H1 (cell line): ENCODE data around the gene DDA1. TPM values are rescaled to one million over a fixed set of nuclear protein-coding genes. Genes with fewer than 3 reads are reported as not detected.

ENCODE experiments used
- CTCF ChIA-PET: fragments of 300-600 bp; sonication (Branson Sonifier 250); formaldehyde crosslinking; loops from one replicate; lab custom pipeline; 2021; ENCODE audit not compliant: partially characterized antibody; lab: Charles Lee
- POLR2A ChIA-PET: fragments of 300-600 bp; sonication (Branson Sonifier 250); formaldehyde crosslinking; loops from one replicate; lab custom pipeline; 2021; ENCODE audit warnings: inconsistent platforms; ENCODE audit not compliant: partially characterized antibody; lab: Charles Lee
- DNase-seq, 2 experiments: peaks; one replicate each; pipeline versions ENCODE4 v3.0.0 to v3.0.0-alpha.2; 2010 to 2022; ENCODE audit warnings: low spot score in 2 of 2, low read depth in 1 of 2, mixed read lengths in 1 of 2
- FAIRE-seq: peaks from 2 replicates; lab custom pipeline; 2011; peaks lifted over from hg19 to GRCh38; lab: Jason Lieb, UNC
- H2AFZ ChIP-seq: 2 replicates; pipeline ENCODE4 v1.8.1; 2012; ENCODE audit warnings: low read length, inconsistent platforms
- H2AK5ac ChIP-seq: 2 replicates; pipeline ENCODE4 v1.6.1; 2013; ENCODE audit warnings: low read depth, low read length
- H2BK120ac ChIP-seq: replicated peaks from 2 replicates; pipeline ENCODE3; 2013; ENCODE audit warnings: low read depth, low read length, inconsistent platforms
- H2BK12ac ChIP-seq: 2 replicates; pipeline ENCODE4 v1.6.1; 2013; ENCODE audit warnings: low read depth, low read length
- H2BK15ac ChIP-seq: 2 replicates; pipeline ENCODE4 v1.6.1; 2013; ENCODE audit warnings: low read length
- H2BK20ac ChIP-seq: 2 replicates; pipeline ENCODE4 v1.6.1; 2013; ENCODE audit warnings: low read length
- H2BK5ac ChIP-seq: 2 replicates; pipeline ENCODE4 v1.6.1; 2013; ENCODE audit warnings: low read depth, low read length
- H3K14ac ChIP-seq: 2 replicates; pipeline ENCODE4 v1.6.1; 2013; ENCODE audit warnings: inconsistent platforms; ENCODE audit not compliant: insufficient read length
- H3K18ac ChIP-seq: 2 replicates; pipeline ENCODE4 v1.6.1; 2013; ENCODE audit warnings: low read length; ENCODE audit errors: extremely low read depth
- H3K23ac ChIP-seq: 2 replicates; pipeline ENCODE4 v1.6.1; 2013; ENCODE audit warnings: inconsistent platforms; ENCODE audit not compliant: insufficient read length
- H3K23me2 ChIP-seq: 2 replicates; pipeline ENCODE4 v1.6.1; 2013; ENCODE audit warnings: low read depth, low read length
- H3K27ac ChIP-seq: 2 replicates; pipeline ENCODE4 v1.6.1; 2011; ENCODE audit warnings: low read depth, low read length, inconsistent platforms
- H3K27me3 ChIP-seq, 4 experiments: replicated peaks in 1 of 4; 1 replicate in 1 of 4; 2 replicates in 3 of 4; pipeline versions ENCODE4 v1.6.1 to v1.8.1; 2011 to 2013; ENCODE audit warnings: low read length in 3 of 4, mild to moderate bottlenecking in 3 of 4, inconsistent platforms in 2 of 4, mixed read lengths in 2 of 4, moderate library complexity in 1 of 4; ENCODE audit not compliant: control insufficient read depth in 3 of 4, insufficient read depth in 3 of 4; ENCODE audit errors: extremely low read depth in 1 of 4
- H3K36me3 ChIP-seq, 4 experiments: 2 replicates each; pipeline versions ENCODE4 v1.6.1 to v1.8.1; 2011 to 2013; ENCODE audit warnings: mild to moderate bottlenecking in 4 of 4, low read length in 3 of 4, moderate library complexity in 2 of 4, control low read depth in 1 of 4, inconsistent platforms in 1 of 4; ENCODE audit not compliant: insufficient read depth in 4 of 4, control insufficient read depth in 2 of 4
- H3K4ac ChIP-seq: replicated peaks from 2 replicates; pipeline ENCODE3; 2013; ENCODE audit warnings: low read length, low read depth, mixed read lengths, inconsistent platforms; ENCODE audit not compliant: insufficient read length
- H3K4me1 ChIP-seq, 4 experiments: replicated peaks in 1 of 4; 1 replicate in 1 of 4; 2 replicates in 3 of 4; pipeline versions ENCODE4 v1.6.1 to v1.8.1; 2011 to 2013; ENCODE audit warnings: low read length in 3 of 4, inconsistent platforms in 2 of 4, mixed read lengths in 1 of 4; ENCODE audit not compliant: insufficient read depth in 4 of 4, control insufficient read depth in 3 of 4
- H3K4me2 ChIP-seq, 2 experiments: 2 replicates each; pipeline versions ENCODE4 v1.6.1 to v1.8.1; 2011 to 2013; ENCODE audit warnings: low read depth in 2 of 2, low read length in 2 of 2, control low read depth in 1 of 2, inconsistent platforms in 1 of 2, mild to moderate bottlenecking in 1 of 2; ENCODE audit not compliant: insufficient read depth in 1 of 2
- H3K4me3 ChIP-seq, 4 experiments: fragments of 200-600, 300-600 bp in 1 of 4; sonication (generic), shearing (Covaris generic), sonication (Bioruptor Twin) in 1 of 4; 2 replicates each; pipeline versions ENCODE4 v1.5.1 to v1.8.1; 2011 to 2016; ENCODE audit warnings: low read length in 4 of 4, low read depth in 3 of 4, control low read depth in 2 of 4, inconsistent platforms in 2 of 4, mild to moderate bottlenecking in 2 of 4, mixed read lengths in 1 of 4, moderate library complexity in 1 of 4; ENCODE audit not compliant: insufficient read depth in 2 of 4; ENCODE audit errors: extremely low read depth in 1 of 4
- H3K56ac ChIP-seq: replicated peaks from 2 replicates; pipeline ENCODE3; 2013; ENCODE audit warnings: low read depth, mild to moderate bottlenecking, mixed read lengths, low read length, inconsistent platforms; ENCODE audit not compliant: insufficient read length
- H3K79me1 ChIP-seq: 2 replicates; pipeline ENCODE4 v1.6.1; 2013; ENCODE audit warnings: low read depth, low read length, control low read depth
- H3K79me2 ChIP-seq, 2 experiments: 2 replicates each; pipeline versions ENCODE4 v1.6.1 to v1.8.1; 2012 to 2013; ENCODE audit warnings: low read length in 2 of 2, mild to moderate bottlenecking in 2 of 2, inconsistent platforms in 1 of 2; ENCODE audit not compliant: insufficient read depth in 2 of 2, control insufficient read depth in 1 of 2
- H3K9ac ChIP-seq, 4 experiments: replicated peaks in 1 of 4; 1 replicate in 1 of 4; 2 replicates in 3 of 4; pipeline versions ENCODE4 v1.6.1 to v1.8.1; 2011 to 2013; ENCODE audit warnings: low read depth in 3 of 4, low read length in 3 of 4, control low read depth in 2 of 4, mild to moderate bottlenecking in 2 of 4, moderate library complexity in 2 of 4, inconsistent platforms in 1 of 4; ENCODE audit errors: extremely low read depth in 1 of 4
- H3K9me3 ChIP-seq, 2 experiments: 2 replicates each; pipeline versions ENCODE4 v1.6.1 to v1.8.1; 2012 to 2013; ENCODE audit warnings: mild to moderate bottlenecking in 2 of 2, moderate library complexity in 2 of 2, control low read depth in 1 of 2, inconsistent platforms in 1 of 2, low read depth in 1 of 2, low read length in 1 of 2, mixed read lengths in 1 of 2; ENCODE audit not compliant: insufficient read depth in 2 of 2
- H4K20me1 ChIP-seq, 2 experiments: replicated peaks in 1 of 2; 2 replicates each; pipeline versions ENCODE3 to v1.8.1; 2011 to 2013; ENCODE audit warnings: inconsistent platforms in 2 of 2, low read length in 2 of 2, mild to moderate bottlenecking in 1 of 2; ENCODE audit not compliant: insufficient read depth in 2 of 2, control insufficient read depth in 1 of 2
- H4K5ac ChIP-seq: 2 replicates; pipeline ENCODE4 v1.6.1; 2013; ENCODE audit warnings: low read length, low read depth, mixed read lengths, inconsistent platforms; ENCODE audit not compliant: insufficient read length
- H4K8ac ChIP-seq: 2 replicates; pipeline ENCODE4 v1.8.0; 2013; ENCODE audit warnings: mild to moderate bottlenecking, moderate library complexity, low read length, inconsistent platforms; ENCODE audit not compliant: insufficient read depth; ENCODE audit errors: extremely low read depth
- H4K91ac ChIP-seq: replicated peaks from 2 replicates; pipeline ENCODE3; 2013; ENCODE audit warnings: low read length, mixed read lengths, inconsistent platforms; ENCODE audit not compliant: insufficient read length
- BCL11A ChIP-seq, 2 experiments: IDR thresholded peaks; one replicate each; pipeline ENCODE4 v1.6.1; 2011; ENCODE audit warnings: low read depth in 2 of 2, low read length in 2 of 2, mild to moderate bottlenecking in 2 of 2
- BRCA1 ChIP-seq: IDR thresholded peaks from 2 replicates; pipeline ENCODE4 v1.6.1; 2012; ENCODE audit warnings: low read depth, low read length, improper control_type of control experiment
- EZH2 ChIP-seq: fragments of 200-600 bp; sonication (generic); IDR thresholded peaks from 2 replicates; pipeline ENCODE4 v1.7.1; 2012; ENCODE audit warnings: low read depth, mild to moderate bottlenecking, moderate library complexity, low read length, inconsistent platforms; ENCODE audit not compliant: severe bottlenecking
- HDAC6 ChIP-seq: IDR thresholded peaks from one replicate; pipeline ENCODE4 v1.7.1; 2012; ENCODE audit warnings: low read depth, mild to moderate bottlenecking, inconsistent platforms, low read length, moderate library complexity
- NANOG ChIP-seq: IDR thresholded peaks from 2 replicates; pipeline ENCODE4 v1.6.1; 2011; ENCODE audit warnings: low read length, low read depth, mild to moderate bottlenecking, inconsistent platforms; ENCODE audit not compliant: insufficient read depth, poor library complexity, severe bottlenecking
- RAD21 ChIP-seq, 2 experiments: IDR thresholded peaks in 1 of 2; conservative IDR thresholded peaks in 1 of 2; 2 replicates each; pipeline ENCODE4 v1.6.1; 2011; ENCODE audit warnings: low read depth in 2 of 2, low read length in 2 of 2, improper control_type of control experiment in 1 of 2, inconsistent platforms in 1 of 2, mild to moderate bottlenecking in 1 of 2, moderate library complexity in 1 of 2
- SP1 ChIP-seq: IDR thresholded peaks from 2 replicates; pipeline ENCODE4 v1.6.1; 2011; ENCODE audit warnings: low read depth, low read length
- TAF1 ChIP-seq: IDR thresholded peaks from 2 replicates; pipeline ENCODE4 v1.6.1; 2011; ENCODE audit warnings: mild to moderate bottlenecking, low read depth, low read length
- ZNF274 ChIP-seq: IDR thresholded peaks from 2 replicates; pipeline ENCODE4 v1.7.0; 2012; ENCODE audit warnings: low read length, borderline replicate concordance; ENCODE audit errors: extremely low read depth
- WGBS, 2 experiments: shearing (Covaris generic) in 1 of 2; methylation state at CpG; one replicate each; pipeline versions ENCODE4 v1.1.6 to v1.1.7; 2013 to 2015; ENCODE audit warnings: low lambda C conversion rate in 2 of 2, mixed read lengths in 2 of 2, inconsistent platforms in 1 of 2, low coverage in 1 of 2, missing lambda C conversion rate in 1 of 2; ENCODE audit not compliant: insufficient replicate concordance in 2 of 2, insufficient coverage in 1 of 2, insufficient read length in 1 of 2; ENCODE audit errors: extremely low coverage in 1 of 2, missing lambda C conversion rate in 1 of 2; 5-methylcytosine and 5-hydroxymethylcytosine counted together
- polyA plus RNA-seq, 7 experiments: library from polyadenylated mRNA; depleted of rRNA in 3 of 7; stranded (reverse) in 5 of 7; unstranded in 2 of 7; fragments of >200 nt in 5 of 7; fragments of 200-250 nt in 2 of 7; gene quantifications; 1 replicate in 5 of 7; 2 replicates in 1 of 7; 4 replicates in 1 of 7; pipeline versions ENCODE4 v1.2.1 to v1.2.3, GENCODE V29; 2011 to 2013; ENCODE audit warnings: missing spikeins in 2 of 7, mixed read lengths in 2 of 7
- total RNA-seq: library from RNA; stranded (reverse); fragmentation: NEBNext Ultra II Directional; extraction: Animal tissue kit (Norgen Biotek cat#: 25700); gene quantifications from 2 replicates; pipeline ENCODE4 v1.2.1, GENCODE V29; 2021
- TF ChIP-seq, protein P1 (sequence below): IDR thresholded peaks from 2 replicates; pipeline ENCODE4 v1.6.1; 2012; ENCODE audit warnings: inconsistent platforms
- TF ChIP-seq, protein P2 (sequence below): IDR thresholded peaks from 2 replicates; pipeline ENCODE4 v1.6.1; 2012; ENCODE audit warnings: inconsistent platforms

DDA1 gene
- total and polyA plus RNA-seq, 2 of the 8 experiments (the other 6 are each of a cell fraction or from before 2014, with no cell fraction given) = 29.2 to 34.5 TPM

DNA sequence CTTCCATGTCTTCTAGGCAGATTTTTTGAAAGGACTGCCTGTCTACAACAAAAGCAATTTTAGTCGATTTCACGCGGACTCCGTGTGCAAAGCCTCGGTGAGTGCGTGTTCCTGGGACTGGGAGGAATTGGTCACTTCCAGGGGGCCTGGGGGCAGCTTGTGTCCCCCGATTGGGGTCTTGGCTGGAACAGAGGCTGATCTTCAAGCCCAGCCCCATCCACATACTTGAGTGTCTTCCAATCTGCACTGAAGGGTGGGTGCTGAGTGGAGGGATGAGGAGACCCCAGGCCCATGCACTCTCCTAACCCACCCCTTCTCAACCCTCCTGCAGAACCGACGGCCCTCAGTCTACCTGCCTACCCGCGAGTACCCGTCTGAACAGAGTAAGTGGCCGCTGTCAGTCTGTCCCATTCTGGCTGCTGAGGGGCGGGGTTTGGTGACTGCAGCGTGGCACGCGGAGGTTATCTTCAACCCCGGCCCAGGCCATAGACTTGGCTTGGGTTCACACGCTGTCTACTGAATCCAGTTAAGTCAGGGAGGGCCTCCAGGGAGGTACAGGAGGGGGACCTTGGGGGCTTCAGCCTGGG is 4.7 kb downstream of the DDA1 start:
- no peak overlapping the region for H4K91ac ChIP-seq
- H3K4me1 ChIP-seq = peaks cover 2 to 13% (median 5%) of the 10 kb centered on the region in 4 experiments; a peak in 5 of 7 replicates
- no peak overlapping the region for H2AK5ac ChIP-seq
- no peak overlapping the region for H3K56ac ChIP-seq
- H3K14ac ChIP-seq = no peak overlapping the region
- H2AFZ ChIP-seq = no peak overlapping the region
- H3K36me3 ChIP-seq = peaks cover 4 to 21% (median 12%) of the 10 kb centered on the region in 4 experiments
- ChIA-PET POLR2A (interaction anchor here (1.2 to 18.5 kb wide), 3 partner anchors 8 to 21 kb away, joined by 5 to 329 read pairs (median 9); partner anchors contain the start of gene ANO8), CTCF (interaction anchor here (1.6 kb wide), 1 partner anchor 8 kb away, joined by 4 read pairs; no protein-coding TSS in a partner anchor)
- H3K23ac ChIP-seq = no peak overlapping the region
- peaks cover 0 to 14% of the 10 kb centered on the region in 2 experiments for H4K20me1 ChIP-seq
- H2BK15ac ChIP-seq = no peak overlapping the region
- H3K18ac ChIP-seq = no peak overlapping the region
- H2BK5ac ChIP-seq = no peak overlapping the region
- H3K9ac ChIP-seq = no peak overlapping the region
- H3K4me2 ChIP-seq = no peak overlapping the region
- H3K27ac ChIP-seq = no peak overlapping the region
- no peak overlapping the region for H4K8ac ChIP-seq
- no peak overlapping the region for H2BK120ac ChIP-seq
- 94% methylated on average over 19 of the region's 19 CpGs; no CpG with 5 or more reads in 1 of the 2 experiments for WGBS, 2 experiments
- no peaks in the 10 kb centered on the region for H3K27me3 ChIP-seq
- no peaks in the 10 kb centered on the region for H3K9me3 ChIP-seq
- H3K4me3 ChIP-seq = no peak overlapping the region
- no peak overlapping the region for H2BK20ac ChIP-seq
- H2BK12ac ChIP-seq = no peak overlapping the region
- no peak overlapping the region for H3K4ac ChIP-seq
- DNase-seq (no peak), FAIRE-seq (no peak)
- H3K79me2 ChIP-seq = peaks cover 8 to 32% of the 10 kb centered on the region in 2 experiments; a peak in 3 of 4 replicates
- H3K79me1 ChIP-seq = peaks cover 21% of the 10 kb centered on the region
- peaks cover 5% of the 10 kb centered on the region for H3K23me2 ChIP-seq
- no peak overlapping the region for H4K5ac ChIP-seq
- TF ChIP-seq RAD21 (IDR thresholded peaks at IDR 0.05 in 1 of 2, conservative IDR thresholded peaks at IDR 0.05 in 1 of 2; ENCODE audit: low read depth in 2 of 2, low read length in 2 of 2) (no peak), EZH2 (no peak), ZNF274 (no peak), SP1 (no peak), NANOG (no peak), BRCA1 (no peak), HDAC6 (no peak), TAF1 (no peak), BCL11A (IDR thresholded peaks at IDR 0.05; ENCODE audit: low read depth in 2 of 2, low read length in 2 of 2) (no peak)
- TF ChIP-seq, protein P1, sequence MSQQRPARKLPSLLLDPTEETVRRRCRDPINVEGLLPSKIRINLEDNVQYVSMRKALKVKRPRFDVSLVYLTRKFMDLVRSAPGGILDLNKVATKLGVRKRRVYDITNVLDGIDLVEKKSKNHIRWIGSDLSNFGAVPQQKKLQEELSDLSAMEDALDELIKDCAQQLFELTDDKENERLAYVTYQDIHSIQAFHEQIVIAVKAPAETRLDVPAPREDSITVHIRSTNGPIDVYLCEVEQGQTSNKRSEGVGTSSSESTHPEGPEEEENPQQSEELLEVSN = no peak
- TF ChIP-seq, protein P2, sequence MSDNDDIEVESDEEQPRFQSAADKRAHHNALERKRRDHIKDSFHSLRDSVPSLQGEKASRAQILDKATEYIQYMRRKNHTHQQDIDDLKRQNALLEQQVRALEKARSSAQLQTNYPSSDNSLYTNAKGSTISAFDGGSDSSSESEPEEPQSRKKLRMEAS = no peak
